ENCODE data around the gene UNKL.

GRCh38 chr16:1420111-1420539 lies 5.6 kb upstream of the UNKL start:
- TF ChIP-seq CTCF (IDR thresholded peaks at IDR 0.05) (no peak), EZH2 (IDR thresholded peaks at IDR 0.05; ENCODE audit: borderline replicate concordance, insufficient read depth, low read depth, low read length, poor library complexity, severe bottlenecking) (no peak)

Measured in B cell (primary cell).